ENCODE results near the gene KBTBD13. TPM values are rescaled to one million over a fixed set of nuclear protein-coding genes. Genes with fewer than 3 reads are reported as not detected.
"Not testable (repeated sequence)": the region's sequence is repeated elsewhere in the genome, so short reads cannot be mapped to it uniquely, and the experiment has no call there.

KBTBD13 gene
- total and polyA plus RNA-seq, 11 donors, result 0.78 to 11.8 (median 4.2) TPM

- H3K36me3 ChIP-seq, result peaks cover 0 to 7% (median 0%) of the 10 kb centered on the region in 9 donors
- TF ChIP-seq POLR2A (IDR thresholded peaks at IDR 0.05), result no peak
- TF ChIP-seq, protein P1, sequence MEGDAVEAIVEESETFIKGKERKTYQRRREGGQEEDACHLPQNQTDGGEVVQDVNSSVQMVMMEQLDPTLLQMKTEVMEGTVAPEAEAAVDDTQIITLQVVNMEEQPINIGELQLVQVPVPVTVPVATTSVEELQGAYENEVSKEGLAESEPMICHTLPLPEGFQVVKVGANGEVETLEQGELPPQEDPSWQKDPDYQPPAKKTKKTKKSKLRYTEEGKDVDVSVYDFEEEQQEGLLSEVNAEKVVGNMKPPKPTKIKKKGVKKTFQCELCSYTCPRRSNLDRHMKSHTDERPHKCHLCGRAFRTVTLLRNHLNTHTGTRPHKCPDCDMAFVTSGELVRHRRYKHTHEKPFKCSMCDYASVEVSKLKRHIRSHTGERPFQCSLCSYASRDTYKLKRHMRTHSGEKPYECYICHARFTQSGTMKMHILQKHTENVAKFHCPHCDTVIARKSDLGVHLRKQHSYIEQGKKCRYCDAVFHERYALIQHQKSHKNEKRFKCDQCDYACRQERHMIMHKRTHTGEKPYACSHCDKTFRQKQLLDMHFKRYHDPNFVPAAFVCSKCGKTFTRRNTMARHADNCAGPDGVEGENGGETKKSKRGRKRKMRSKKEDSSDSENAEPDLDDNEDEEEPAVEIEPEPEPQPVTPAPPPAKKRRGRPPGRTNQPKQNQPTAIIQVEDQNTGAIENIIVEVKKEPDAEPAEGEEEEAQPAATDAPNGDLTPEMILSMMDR (IDR thresholded peaks at IDR 0.05), result no peak
- H3K4me1 ChIP-seq, result peaks cover 0 to 70% (median 36%) of the 10 kb centered on the region in 12 donors
- DNase-seq (peak in 2 of 5 donors; percentile 76 to 78), ATAC-seq (peak in 3 of 4 donors; percentile 5 to 50 (median 33))
- peaks cover 0 to 3% (median 0%) of the 10 kb centered on the region in 9 donors for H3K27me3 ChIP-seq
- intact Hi-C loops (cut with DNase I), result loop anchor here in 5 of 10 donors (2.0 to 10.0 kb wide), 3 partner anchors 35 to 55 kb away; no protein-coding TSS in a partner anchor
- H3K4me3 ChIP-seq, result no peak overlapping the region
- no peaks in the 10 kb centered on the region for H3K9me3 ChIP-seq
- 45 to 51% (median 50%) methylated on average over 5 of the region's 5 CpGs for WGBS, 4 donors
- H3K27ac ChIP-seq, result peak overlapping the region; percentile 77 to 97 (median 90)
Measured at GRCh38 chr15:65089206-65089824, 12.8 kb downstream of the KBTBD13 start.

GRCh38 chr15:65091946-65092770 is 15.6 kb downstream of the KBTBD13 start:
- Histone ChIP-seq H3K27ac (peak overlapping the region in 1 of 12 donors; percentile 71), H3K36me3 (peaks cover 0 to 10% (median 0%) of the 10 kb centered on the region in 9 donors), H3K9me3 (no peaks in the 10 kb centered on the region), H3K4me3 (no peak overlapping the region), H3K27me3 (no peaks in the 10 kb centered on the region), H3K4me1 (peaks cover 0 to 51% (median 25%) of the 10 kb centered on the region in 12 donors)
- intact Hi-C loops (cut with DNase I), result no loop called here
- TF ChIP-seq, protein P1 (IDR thresholded peaks at IDR 0.05), result no peak
- TF ChIP-seq POLR2A (IDR thresholded peaks at IDR 0.05), result no peak
- ATAC-seq (no peak), DNase-seq (no peak)
- WGBS, 4 donors, result 60 to 76% (median 65%) methylated on average over 12 of the region's 12 CpGs

- Histone ChIP-seq H3K4me1 (peaks cover 0 to 42% (median 18%) of the 10 kb centered on the region in 12 donors), H3K27me3 (no peaks in the 10 kb centered on the region), H3K36me3 (peaks cover 0 to 20% (median 7%) of the 10 kb centered on the region in 9 donors), H3K4me3 (no peak overlapping the region), H3K27ac (peak overlapping the region in 1 of 12 donors; percentile 71), H3K9me3 (no peaks in the 10 kb centered on the region)
- DNase-seq, result no peak
- intact Hi-C loops (cut with DNase I), result no loop called here
- TF ChIP-seq POLR2A (IDR thresholded peaks at IDR 0.05), result no peak
- TF ChIP-seq, protein P1 (IDR thresholded peaks at IDR 0.05), result no peak
- WGBS, 4 donors, result 89 to 95% (median 90%) methylated on average over 16 to 17 of the region's 17 CpGs
- no peak for ATAC-seq
Measured at GRCh38 chr15:65092911-65093792, 16.6 kb downstream of the KBTBD13 start.

DNA sequence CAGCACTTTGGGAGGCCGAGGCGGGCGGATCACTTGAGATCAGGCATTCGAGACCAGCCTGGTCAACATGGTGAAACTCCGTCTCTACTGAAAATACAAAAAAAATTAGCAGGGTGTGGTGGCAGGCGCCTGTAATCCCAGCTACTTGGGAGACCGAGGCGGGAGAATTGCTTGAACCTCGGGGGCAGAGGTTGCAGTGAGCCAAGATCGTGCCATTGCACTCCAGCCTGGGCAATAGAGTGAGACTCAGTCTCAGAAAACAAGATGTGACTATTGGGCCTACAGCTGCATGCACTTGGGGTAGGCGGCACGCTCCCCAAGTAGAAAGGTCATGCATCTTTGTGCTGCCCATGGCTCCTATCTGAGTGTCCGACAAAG is 17.2 kb downstream of the KBTBD13 start:
- DNase-seq; H3K4me3 ChIP-seq; intact Hi-C loops (cut with DNase I); ATAC-seq; H3K27me3 ChIP-seq; H3K9me3 ChIP-seq: not testable (repeated sequence)
- Histone ChIP-seq H3K36me3 (peaks cover 0 to 26% (median 13%) of the 10 kb centered on the region in 9 donors), H3K27ac (peak overlapping the region in 2 of 12 donors; percentile 53 to 71), H3K4me1 (peaks cover 0 to 36% (median 13%) of the 10 kb centered on the region in 12 donors)
- WGBS, 4 donors, result 95 to 97% (median 96%) methylated on average over 13 of the region's 13 CpGs

Data from heart left ventricle (tissue), 16 donors.